ENCODE results near the gene HDAC4. TPM values are rescaled to one million over a fixed set of nuclear protein-coding genes. Genes with fewer than 3 reads are reported as not detected.
A peak's percentile ranks its signal among the peaks of the same experiment; 100 is the strongest.

HDAC4 gene
- total RNA-seq, 5 donors from 2014 or later (not counting 1 experiment from before 2014, with no cell fraction given): 44.8 to 80.2 (median 60.9) TPM

DNA sequence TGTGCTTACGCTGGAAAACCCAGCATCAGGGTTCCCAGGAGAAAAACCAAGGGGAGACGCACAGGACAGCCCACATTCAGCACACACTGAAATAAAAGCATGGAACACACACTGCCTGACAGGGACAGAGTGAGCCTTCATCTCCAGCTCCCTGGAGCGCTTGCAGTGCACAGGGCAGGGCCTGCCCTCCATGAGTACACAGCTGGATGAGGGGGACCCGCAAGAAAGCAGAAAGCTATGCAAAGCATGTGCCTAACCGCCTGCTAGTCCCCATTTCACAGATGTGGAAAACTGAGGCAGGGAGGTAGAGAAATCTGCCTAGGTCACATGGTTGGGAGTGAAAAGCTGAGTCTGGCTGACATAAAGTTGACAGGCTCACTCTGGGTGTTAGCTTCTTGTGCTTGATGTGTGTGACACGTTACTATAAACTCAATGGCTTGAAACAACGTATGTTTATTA lies 187.1 kb downstream of the HDAC4 start:
- ChIA-PET POLR2A (no interaction called here), CTCF (no interaction called here)
- Mint-ChIP-seq H3K4me1 (peaks cover 75 to 79% (median 78%) of the 10 kb centered on the region in 3 donors), H3K27ac (no peak overlapping the region), H3K4me3 (no peak overlapping the region), H3K27me3 (no peaks in the 10 kb centered on the region), H3K36me3 (peaks cover 8% of the 10 kb centered on the region), H3K9me3 (no peaks in the 10 kb centered on the region)
- DNase-seq (no peak), ATAC-seq (replicated peaks in 1 of 4) (no peak)
- no peaks in the 10 kb centered on the region for H3K36me3 ChIP-seq (ENCODE audit: control insufficient read depth in 2 of 2, extremely low read depth in 1 of 2, insufficient read depth in 1 of 2, low read length in 1 of 2)
- H3K4me3 ChIP-seq (ENCODE audit: control insufficient read depth in 1 of 2, extremely low read depth in 1 of 2, low read length in 1 of 2): no peak overlapping the region
- no peaks in the 10 kb centered on the region for H3K9me3 ChIP-seq
- H3K4me1 ChIP-seq (ENCODE audit: control insufficient read depth in 1 of 2, extremely low read depth in 1 of 2, insufficient read depth in 2 of 2, low read length in 2 of 2): peaks cover 19 to 48% of the 10 kb centered on the region in 2 experiments
- WGBS (ENCODE audit: insufficient coverage): 97% methylated on average over 6 of the region's 7 CpGs
- no peaks in the 10 kb centered on the region for H3K27me3 ChIP-seq (replicated peaks in 1 of 2; ENCODE audit: control insufficient read depth in 2 of 2, extremely low read depth in 1 of 2, insufficient read depth in 2 of 2, low read length in 1 of 2)
- no peak overlapping the region for H3K27ac ChIP-seq (ENCODE audit: low read length)

GRCh38 chr2:239212929-239213642 lies 187.7 kb downstream of the HDAC4 start:
- Mint-ChIP-seq H3K4me3 (no peak overlapping the region), H3K27me3 (no peaks in the 10 kb centered on the region), H3K4me1 (peaks cover 80 to 84% (median 82%) of the 10 kb centered on the region in 3 donors), H3K36me3 (peaks cover 8% of the 10 kb centered on the region), H3K27ac (peak overlapping the region in 1 of 2 donors; percentile 4), H3K9me3 (no peaks in the 10 kb centered on the region)
- Histone ChIP-seq H3K27ac (ENCODE audit: low read length) (no peak overlapping the region), H3K4me1 (ENCODE audit: control insufficient read depth in 1 of 2, extremely low read depth in 1 of 2, insufficient read depth in 2 of 2, low read length in 2 of 2) (peaks cover 19 to 48% of the 10 kb centered on the region in 2 experiments), H3K4me3 (ENCODE audit: control insufficient read depth in 1 of 2, extremely low read depth in 1 of 2, low read length in 1 of 2) (no peak overlapping the region), H3K9me3 (no peaks in the 10 kb centered on the region), H3K27me3 (replicated peaks in 1 of 2; ENCODE audit: control insufficient read depth in 2 of 2, extremely low read depth in 1 of 2, insufficient read depth in 2 of 2, low read length in 1 of 2) (no peaks in the 10 kb centered on the region), H3K36me3 (ENCODE audit: control insufficient read depth in 2 of 2, extremely low read depth in 1 of 2, insufficient read depth in 1 of 2, low read length in 1 of 2) (no peaks in the 10 kb centered on the region)
- DNase-seq (no peak), ATAC-seq (replicated peaks in 1 of 4) (no peak)
- POLR2A ChIA-PET: no interaction called here
- CTCF ChIA-PET: no interaction called here
- WGBS (ENCODE audit: insufficient coverage): 91% methylated on average over 10 of the region's 19 CpGs

GRCh38 chr2:239212121-239212928 lies 188.5 kb downstream of the HDAC4 start:
- ATAC-seq (replicated peaks in 1 of 4) (no peak), DNase-seq (no peak)
- WGBS (ENCODE audit: insufficient coverage): 90% methylated on average over 3 of the region's 7 CpGs
- H3K9me3 Mint-ChIP-seq: no peaks in the 10 kb centered on the region
- H3K4me1 Mint-ChIP-seq: peaks cover 72 to 78% (median 76%) of the 10 kb centered on the region in 3 donors
- peaks cover 8% of the 10 kb centered on the region for H3K36me3 Mint-ChIP-seq
- CTCF ChIA-PET: no interaction called here
- peak overlapping the region in 1 of 3 donors; percentile 42 for H3K4me3 Mint-ChIP-seq
- Histone ChIP-seq H3K27me3 (replicated peaks in 1 of 2; ENCODE audit: control insufficient read depth in 2 of 2, extremely low read depth in 1 of 2, insufficient read depth in 2 of 2, low read length in 1 of 2) (no peaks in the 10 kb centered on the region), H3K27ac (ENCODE audit: low read length) (no peak overlapping the region), H3K9me3 (no peaks in the 10 kb centered on the region), H3K36me3 (ENCODE audit: control insufficient read depth in 2 of 2, extremely low read depth in 1 of 2, insufficient read depth in 1 of 2, low read length in 1 of 2) (no peaks in the 10 kb centered on the region), H3K4me3 (ENCODE audit: control insufficient read depth in 1 of 2, extremely low read depth in 1 of 2, low read length in 1 of 2) (no peak overlapping the region), H3K4me1 (ENCODE audit: control insufficient read depth in 1 of 2, extremely low read depth in 1 of 2, insufficient read depth in 2 of 2, low read length in 2 of 2) (peaks cover 19 to 42% of the 10 kb centered on the region in 2 experiments)
- peak overlapping the region; percentile 4 to 23 for H3K27ac Mint-ChIP-seq
- H3K27me3 Mint-ChIP-seq: no peaks in the 10 kb centered on the region
- POLR2A ChIA-PET: no interaction called here

- no peaks in the 10 kb centered on the region for H3K27me3 Mint-ChIP-seq
- ChIA-PET POLR2A (no interaction called here), CTCF (no interaction called here)
- H3K27ac ChIP-seq (ENCODE audit: low read length): no peak overlapping the region
- H3K4me1 Mint-ChIP-seq: peaks cover 71 to 78% (median 76%) of the 10 kb centered on the region in 3 donors
- H3K27me3 ChIP-seq (replicated peaks in 1 of 2; ENCODE audit: control insufficient read depth in 2 of 2, extremely low read depth in 1 of 2, insufficient read depth in 2 of 2, low read length in 1 of 2): no peaks in the 10 kb centered on the region
- no peaks in the 10 kb centered on the region for H3K9me3 ChIP-seq
- no peaks in the 10 kb centered on the region for H3K9me3 Mint-ChIP-seq
- 63% methylated on average over 1 of the region's 13 CpGs for WGBS (ENCODE audit: insufficient coverage)
- ATAC-seq (replicated peaks in 1 of 4) (peak in 1 of 4 experiments; percentile 49), DNase-seq (peak in 1 of 35 experiments; percentile 23)
- no peaks in the 10 kb centered on the region for H3K36me3 ChIP-seq (ENCODE audit: control insufficient read depth in 2 of 2, extremely low read depth in 1 of 2, insufficient read depth in 1 of 2, low read length in 1 of 2)
- peaks cover 13 to 35% of the 10 kb centered on the region in 2 experiments for H3K4me1 ChIP-seq (ENCODE audit: control insufficient read depth in 1 of 2, extremely low read depth in 1 of 2, insufficient read depth in 2 of 2, low read length in 2 of 2)
- H3K4me3 ChIP-seq (ENCODE audit: control insufficient read depth in 1 of 2, extremely low read depth in 1 of 2, low read length in 1 of 2): no peak overlapping the region
- peaks cover 8% of the 10 kb centered on the region for H3K36me3 Mint-ChIP-seq
- peak overlapping the region in 1 of 2 donors; percentile 48 for H3K27ac Mint-ChIP-seq
- peak overlapping the region in 1 of 3 donors; percentile 42 for H3K4me3 Mint-ChIP-seq
Observed at GRCh38 chr2:239211396-239212094, 189.3 kb downstream of the HDAC4 start.

- H3K4me3 ChIP-seq (ENCODE audit: control insufficient read depth in 1 of 2, extremely low read depth in 1 of 2, low read length in 1 of 2): no peak overlapping the region
- WGBS (ENCODE audit: insufficient coverage): 98% methylated on average over 8 of the region's 14 CpGs
- no peaks in the 10 kb centered on the region for H3K27me3 ChIP-seq (replicated peaks in 1 of 2; ENCODE audit: control insufficient read depth in 2 of 2, extremely low read depth in 1 of 2, insufficient read depth in 2 of 2, low read length in 1 of 2)
- H3K4me1 ChIP-seq (ENCODE audit: control insufficient read depth in 1 of 2, extremely low read depth in 1 of 2, insufficient read depth in 2 of 2, low read length in 2 of 2): peaks cover 15 to 33% of the 10 kb centered on the region in 2 experiments
- Mint-ChIP-seq H3K27ac (no peak overlapping the region), H3K27me3 (no peaks in the 10 kb centered on the region), H3K36me3 (peaks cover 6% of the 10 kb centered on the region), H3K4me1 (peaks cover 71 to 79% (median 74%) of the 10 kb centered on the region in 3 donors), H3K4me3 (no peak overlapping the region), H3K9me3 (no peaks in the 10 kb centered on the region)
- H3K9me3 ChIP-seq: no peaks in the 10 kb centered on the region
- CTCF ChIA-PET: interaction anchor here in 1 of 2 donors (0.6 kb wide), 1 partner anchor 11 kb away, joined by 9 read pairs; no protein-coding TSS in a partner anchor
- ATAC-seq (replicated peaks in 1 of 4): no peak
- POLR2A ChIA-PET: no interaction called here
- DNase-seq: no peak
- H3K27ac ChIP-seq (ENCODE audit: low read length): no peak overlapping the region
- no peaks in the 10 kb centered on the region for H3K36me3 ChIP-seq (ENCODE audit: control insufficient read depth in 2 of 2, extremely low read depth in 1 of 2, insufficient read depth in 1 of 2, low read length in 1 of 2)
Observed at GRCh38 chr2:239209783-239210182, 191.0 kb downstream of the HDAC4 start.

Measured in T-cell (primary cell).